ENCODE measurements around the gene KDM2A. TPM values are rescaled to one million over a fixed set of nuclear protein-coding genes. Genes with fewer than 3 reads are reported as not detected.

The KDM2A gene
- total RNA-seq, 1 experiment from 2014 or later = 120 TPM

DNA sequence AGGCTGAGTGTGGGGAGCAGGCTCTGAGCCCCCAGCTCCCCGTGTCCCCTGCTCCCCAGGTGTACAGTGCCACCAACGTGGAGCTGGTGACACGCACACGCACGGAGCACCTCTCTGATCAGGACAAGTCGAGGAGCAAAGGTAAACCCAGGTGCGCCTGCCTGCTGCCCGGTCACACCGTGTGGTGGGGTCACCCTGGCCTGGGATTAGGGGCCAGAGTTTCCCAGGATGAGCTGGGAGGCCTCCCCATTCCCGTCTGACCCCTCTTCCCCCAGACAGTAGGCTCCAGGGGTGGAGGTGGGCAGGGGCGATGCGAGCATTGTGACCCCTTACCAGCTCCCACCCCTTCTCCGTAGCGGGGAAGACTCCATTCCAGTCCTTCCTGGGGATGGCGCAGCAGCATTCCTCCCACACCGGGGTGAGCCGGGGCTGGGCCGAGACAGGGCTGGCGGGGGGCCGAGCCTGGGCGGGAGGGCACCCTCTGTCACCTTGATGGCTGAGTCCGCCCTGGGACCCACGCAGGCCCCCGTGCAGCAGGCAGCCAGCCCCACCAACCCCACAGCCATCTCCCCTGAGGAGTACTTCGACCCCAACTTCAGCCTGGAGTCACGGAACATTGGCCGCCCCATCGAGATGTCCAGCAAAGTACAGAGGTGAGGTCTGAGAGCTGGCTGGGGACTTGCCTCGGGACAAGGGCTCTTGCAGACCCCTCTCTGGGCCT, 180.6 kb downstream of the KDM2A start:
- ChIA-PET POLR2A (ENCODE audit: unreplicated experiment) (no interaction called here), CTCF (no interaction called here)
- BruUV-seq (replicated peaks) = no TSS peak
- intact Hi-C loops (cut with micrococcal nuclease; ENCODE audit: unreplicated experiment) = no loop called here
- TF ChIP-seq EZH2 (IDR thresholded peaks at IDR 0.05; ENCODE audit: low read depth) = no peak
- TF ChIP-seq, protein P1, sequence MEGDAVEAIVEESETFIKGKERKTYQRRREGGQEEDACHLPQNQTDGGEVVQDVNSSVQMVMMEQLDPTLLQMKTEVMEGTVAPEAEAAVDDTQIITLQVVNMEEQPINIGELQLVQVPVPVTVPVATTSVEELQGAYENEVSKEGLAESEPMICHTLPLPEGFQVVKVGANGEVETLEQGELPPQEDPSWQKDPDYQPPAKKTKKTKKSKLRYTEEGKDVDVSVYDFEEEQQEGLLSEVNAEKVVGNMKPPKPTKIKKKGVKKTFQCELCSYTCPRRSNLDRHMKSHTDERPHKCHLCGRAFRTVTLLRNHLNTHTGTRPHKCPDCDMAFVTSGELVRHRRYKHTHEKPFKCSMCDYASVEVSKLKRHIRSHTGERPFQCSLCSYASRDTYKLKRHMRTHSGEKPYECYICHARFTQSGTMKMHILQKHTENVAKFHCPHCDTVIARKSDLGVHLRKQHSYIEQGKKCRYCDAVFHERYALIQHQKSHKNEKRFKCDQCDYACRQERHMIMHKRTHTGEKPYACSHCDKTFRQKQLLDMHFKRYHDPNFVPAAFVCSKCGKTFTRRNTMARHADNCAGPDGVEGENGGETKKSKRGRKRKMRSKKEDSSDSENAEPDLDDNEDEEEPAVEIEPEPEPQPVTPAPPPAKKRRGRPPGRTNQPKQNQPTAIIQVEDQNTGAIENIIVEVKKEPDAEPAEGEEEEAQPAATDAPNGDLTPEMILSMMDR (conservative IDR thresholded peaks at IDR 0.05) = no peak
- DNase-seq = no peak
- no peaks in the 10 kb centered on the region for H3K27me3 ChIP-seq (ENCODE audit: insufficient read depth, low read depth)
- no peak overlapping the region for H3K27ac ChIP-seq
- no peaks in the 10 kb centered on the region for H3K9me2 ChIP-seq (ENCODE audit: insufficient read depth)
- peaks cover 8% of the 10 kb centered on the region for H3K9me3 ChIP-seq (ENCODE audit: insufficient read depth, low read depth)
- H3F3A ChIP-seq (ENCODE audit: insufficient read depth, low read depth) = peaks cover 28% of the 10 kb centered on the region
- peaks cover 33% of the 10 kb centered on the region for H3K79me2 ChIP-seq (ENCODE audit: low read depth)
- peaks cover 40% of the 10 kb centered on the region for H3K36me3 ChIP-seq (ENCODE audit: low read depth)
- H3K4me3 ChIP-seq = no peak overlapping the region
- H4K20me1 ChIP-seq (ENCODE audit: insufficient read depth) = no peaks in the 10 kb centered on the region
- H3K4me1 ChIP-seq (replicated peaks; ENCODE audit: insufficient read depth) = peaks cover 20% of the 10 kb centered on the region
- no peak overlapping the region for H2AFZ ChIP-seq
- no peak overlapping the region for H3K4me2 ChIP-seq

DNA sequence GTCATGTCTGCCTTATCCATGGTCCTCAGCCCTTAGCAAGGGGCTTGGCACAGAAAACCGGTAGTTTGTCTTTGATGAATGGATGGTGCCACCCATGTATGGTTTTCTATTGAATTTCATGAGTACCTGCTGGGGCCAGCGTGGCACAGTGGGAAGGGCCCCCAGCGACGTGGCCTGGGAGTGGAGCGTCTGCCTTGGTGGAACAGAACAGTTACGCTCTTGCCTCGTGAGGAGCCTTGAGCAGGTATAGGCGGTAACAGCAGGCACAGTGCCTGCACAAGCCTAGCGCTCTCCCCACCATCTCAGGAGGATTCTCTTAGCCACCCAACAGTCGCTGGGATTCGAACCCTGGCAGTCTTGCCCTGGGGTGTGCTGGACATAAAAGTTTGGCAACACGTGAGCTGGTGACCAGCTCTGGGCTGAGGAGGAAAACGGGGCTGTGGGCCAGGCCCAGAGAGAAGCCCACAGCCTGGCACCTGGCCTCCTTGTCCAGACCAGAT, 181.2 kb downstream of the KDM2A start:
- CTCF ChIA-PET = no interaction called here
- Histone ChIP-seq H3K4me1 (replicated peaks; ENCODE audit: insufficient read depth) (peaks cover 25% of the 10 kb centered on the region), H3K27me3 (ENCODE audit: insufficient read depth, low read depth) (no peaks in the 10 kb centered on the region), H3K4me2 (no peak overlapping the region), H3K27ac (no peak overlapping the region), H3K79me2 (ENCODE audit: low read depth) (peaks cover 32% of the 10 kb centered on the region), H3K4me3 (no peak overlapping the region), H3K36me3 (ENCODE audit: low read depth) (peaks cover 33% of the 10 kb centered on the region), H4K20me1 (ENCODE audit: insufficient read depth) (no peaks in the 10 kb centered on the region), H3K9me2 (ENCODE audit: insufficient read depth) (no peaks in the 10 kb centered on the region), H2AFZ (no peak overlapping the region), H3K9me3 (ENCODE audit: insufficient read depth, low read depth) (peaks cover 8% of the 10 kb centered on the region), H3F3A (ENCODE audit: insufficient read depth, low read depth) (peaks cover 27% of the 10 kb centered on the region)
- POLR2A ChIA-PET (ENCODE audit: unreplicated experiment) = no interaction called here
- no TSS peak for BruUV-seq (replicated peaks)
- DNase-seq = no peak
- intact Hi-C loops (cut with micrococcal nuclease; ENCODE audit: unreplicated experiment) = no loop called here
- TF ChIP-seq, protein P1 (conservative IDR thresholded peaks at IDR 0.05) = no peak
- no peak for TF ChIP-seq EZH2 (IDR thresholded peaks at IDR 0.05; ENCODE audit: low read depth)

DNA sequence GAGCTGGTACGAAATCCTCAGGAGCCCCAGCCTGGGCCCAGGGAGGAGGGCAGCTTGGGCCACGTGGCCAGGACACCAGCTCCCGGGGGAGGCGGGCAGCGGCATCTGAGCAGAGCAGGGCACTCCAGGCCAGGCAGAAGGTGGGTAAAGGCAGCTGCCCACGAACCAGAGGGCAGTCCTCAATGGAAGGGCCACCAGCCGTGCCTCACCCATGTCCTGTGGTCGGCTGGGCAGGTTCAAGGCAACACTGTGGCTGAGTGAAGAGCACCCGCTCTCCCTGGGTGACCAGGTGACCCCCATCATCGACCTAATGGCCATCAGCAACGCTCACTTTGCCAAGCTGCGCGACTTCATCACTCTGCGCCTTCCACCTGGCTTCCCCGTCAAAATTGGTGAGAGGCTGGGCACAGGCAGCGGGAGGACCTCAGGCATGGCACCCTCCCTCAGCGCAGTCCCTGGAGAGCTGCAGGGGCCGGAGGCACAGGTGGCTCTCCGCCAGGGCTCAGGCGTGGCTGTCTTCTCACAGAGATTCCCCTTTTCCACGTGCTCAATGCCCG, 181.8 kb downstream of the KDM2A start:
- intact Hi-C loops (cut with micrococcal nuclease; ENCODE audit: unreplicated experiment) = no loop called here
- peaks cover 28% of the 10 kb centered on the region for H3K36me3 ChIP-seq (ENCODE audit: low read depth)
- no peak overlapping the region for H3K27ac ChIP-seq
- H2AFZ ChIP-seq = no peak overlapping the region
- no peak overlapping the region for H3K4me3 ChIP-seq
- no peaks in the 10 kb centered on the region for H3K9me2 ChIP-seq (ENCODE audit: insufficient read depth)
- peaks cover 32% of the 10 kb centered on the region for H3K79me2 ChIP-seq (ENCODE audit: low read depth)
- CTCF ChIA-PET = no interaction called here
- no peaks in the 10 kb centered on the region for H3K27me3 ChIP-seq (ENCODE audit: insufficient read depth, low read depth)
- POLR2A ChIA-PET (ENCODE audit: unreplicated experiment) = no interaction called here
- H3K9me3 ChIP-seq (ENCODE audit: insufficient read depth, low read depth) = peaks cover 3% of the 10 kb centered on the region
- no TSS peak for BruUV-seq (replicated peaks)
- H4K20me1 ChIP-seq (ENCODE audit: insufficient read depth) = no peaks in the 10 kb centered on the region
- no peak overlapping the region for H3K4me2 ChIP-seq
- no peak for DNase-seq
- peaks cover 29% of the 10 kb centered on the region for H3K4me1 ChIP-seq (replicated peaks; ENCODE audit: insufficient read depth)
- TF ChIP-seq, protein P1 (conservative IDR thresholded peaks at IDR 0.05) = no peak
- TF ChIP-seq EZH2 (IDR thresholded peaks at IDR 0.05; ENCODE audit: low read depth) = no peak
- peaks cover 25% of the 10 kb centered on the region for H3F3A ChIP-seq (ENCODE audit: insufficient read depth, low read depth)
